ENCODE data around the gene CAPN2.
"Not testable (repeated sequence)": the region's sequence is repeated elsewhere in the genome, so short reads cannot be mapped to it uniquely, and the experiment has no call there.

DNA sequence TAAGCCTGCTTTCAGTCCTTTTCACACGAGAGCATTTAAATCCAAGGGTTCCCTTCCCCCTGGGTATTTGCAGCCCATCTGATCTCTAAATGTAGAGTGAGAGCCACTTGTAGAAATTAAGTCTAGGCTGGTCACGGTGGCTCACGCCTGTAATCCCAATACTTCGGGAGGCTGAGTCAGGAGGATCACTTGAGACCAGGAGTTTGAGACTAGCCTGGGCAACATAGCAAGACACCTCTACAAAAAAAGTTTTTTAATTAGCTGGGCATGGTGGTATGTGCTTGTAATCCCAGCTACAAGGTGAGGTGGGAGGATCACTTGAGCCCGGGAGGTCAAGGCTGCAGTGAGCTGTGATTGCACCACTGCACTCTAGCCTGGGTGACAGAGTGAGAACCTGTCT lies 24.3 kb downstream of the CAPN2 start:
- TF ChIP-seq POLR2A, EP300 (IDR thresholded peaks at IDR 0.05): not testable (repeated sequence)
- TF ChIP-seq, protein P1, sequence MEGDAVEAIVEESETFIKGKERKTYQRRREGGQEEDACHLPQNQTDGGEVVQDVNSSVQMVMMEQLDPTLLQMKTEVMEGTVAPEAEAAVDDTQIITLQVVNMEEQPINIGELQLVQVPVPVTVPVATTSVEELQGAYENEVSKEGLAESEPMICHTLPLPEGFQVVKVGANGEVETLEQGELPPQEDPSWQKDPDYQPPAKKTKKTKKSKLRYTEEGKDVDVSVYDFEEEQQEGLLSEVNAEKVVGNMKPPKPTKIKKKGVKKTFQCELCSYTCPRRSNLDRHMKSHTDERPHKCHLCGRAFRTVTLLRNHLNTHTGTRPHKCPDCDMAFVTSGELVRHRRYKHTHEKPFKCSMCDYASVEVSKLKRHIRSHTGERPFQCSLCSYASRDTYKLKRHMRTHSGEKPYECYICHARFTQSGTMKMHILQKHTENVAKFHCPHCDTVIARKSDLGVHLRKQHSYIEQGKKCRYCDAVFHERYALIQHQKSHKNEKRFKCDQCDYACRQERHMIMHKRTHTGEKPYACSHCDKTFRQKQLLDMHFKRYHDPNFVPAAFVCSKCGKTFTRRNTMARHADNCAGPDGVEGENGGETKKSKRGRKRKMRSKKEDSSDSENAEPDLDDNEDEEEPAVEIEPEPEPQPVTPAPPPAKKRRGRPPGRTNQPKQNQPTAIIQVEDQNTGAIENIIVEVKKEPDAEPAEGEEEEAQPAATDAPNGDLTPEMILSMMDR (IDR thresholded peaks at IDR 0.05): not testable (repeated sequence)
